Fibroblast of skin of left quadriceps (primary cell): ENCODE measurements around the gene PTPRN2.

Source experiments
- DNase-seq, 2 experiments: peaks; one replicate each; pipeline ENCODE4 v3.0.0-alpha.2; 2013; ENCODE audit warnings: low read depth in 2 of 2

Gene PTPRN2

DNA sequence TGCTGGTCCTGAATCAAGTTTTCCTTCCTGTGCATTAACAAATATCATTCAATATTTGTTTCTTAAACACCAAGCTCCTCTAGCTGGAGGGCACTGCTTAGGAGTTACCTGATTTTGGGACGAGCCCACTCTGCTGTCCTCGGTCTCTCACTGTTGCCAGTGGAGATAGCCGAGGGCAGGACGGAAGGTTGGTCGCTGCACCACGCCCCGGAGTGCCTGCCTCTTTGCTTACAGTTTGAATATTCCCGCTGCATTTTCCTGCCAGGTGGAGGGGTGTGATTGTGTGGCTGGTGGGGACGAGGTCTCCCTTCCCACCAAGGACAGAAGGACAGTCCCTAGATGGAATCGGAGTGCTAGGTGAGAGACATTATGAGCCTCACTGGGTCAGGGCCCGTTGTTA, 1049.3 kb downstream of the PTPRN2 start:
- no peak for DNase-seq

DNA sequence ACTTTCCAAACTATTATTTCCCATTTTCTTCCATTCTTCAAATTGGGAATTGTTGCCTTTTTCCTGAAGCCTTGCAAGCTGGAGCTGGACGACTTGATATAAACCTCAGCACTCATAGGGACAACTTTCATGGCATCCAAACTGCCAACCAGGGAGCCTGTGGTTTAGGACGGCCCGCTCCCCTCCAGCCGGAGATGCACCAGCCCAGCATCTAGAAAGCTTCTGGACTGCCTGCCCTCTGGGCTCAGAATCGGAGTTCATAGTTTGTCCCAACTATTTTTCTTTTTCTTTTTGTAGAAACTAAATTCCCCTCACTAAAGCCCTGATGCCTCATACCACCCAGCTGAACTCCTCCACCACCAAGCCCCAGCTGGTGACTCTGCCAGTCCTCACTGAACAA, 1050.6 kb downstream of the PTPRN2 start:
- no peak for DNase-seq

DNA sequence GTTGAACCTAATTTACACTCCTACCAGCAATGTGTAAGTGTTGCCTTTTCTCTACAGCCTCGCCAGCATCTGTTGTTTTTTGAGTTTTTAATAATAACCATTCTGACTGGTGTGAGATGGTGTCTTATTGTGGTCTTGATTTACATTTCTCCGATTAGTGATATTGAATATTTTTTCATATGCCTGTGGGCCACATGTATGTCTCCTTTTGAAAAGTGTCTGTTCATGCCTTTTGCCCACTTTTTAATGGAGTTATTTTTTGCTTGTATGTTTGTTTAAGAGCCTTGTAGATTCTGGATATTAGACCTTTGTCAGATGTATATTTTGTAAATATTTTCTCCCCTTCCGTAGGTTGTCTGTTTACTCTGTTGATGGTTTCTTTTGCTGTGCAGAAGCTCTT, 1055.6 kb downstream of the PTPRN2 start:
- no peak for DNase-seq

GRCh38 chr7:157529768-157530560, 1057.7 kb downstream of the PTPRN2 start:
- DNase-seq: no peak

DNA sequence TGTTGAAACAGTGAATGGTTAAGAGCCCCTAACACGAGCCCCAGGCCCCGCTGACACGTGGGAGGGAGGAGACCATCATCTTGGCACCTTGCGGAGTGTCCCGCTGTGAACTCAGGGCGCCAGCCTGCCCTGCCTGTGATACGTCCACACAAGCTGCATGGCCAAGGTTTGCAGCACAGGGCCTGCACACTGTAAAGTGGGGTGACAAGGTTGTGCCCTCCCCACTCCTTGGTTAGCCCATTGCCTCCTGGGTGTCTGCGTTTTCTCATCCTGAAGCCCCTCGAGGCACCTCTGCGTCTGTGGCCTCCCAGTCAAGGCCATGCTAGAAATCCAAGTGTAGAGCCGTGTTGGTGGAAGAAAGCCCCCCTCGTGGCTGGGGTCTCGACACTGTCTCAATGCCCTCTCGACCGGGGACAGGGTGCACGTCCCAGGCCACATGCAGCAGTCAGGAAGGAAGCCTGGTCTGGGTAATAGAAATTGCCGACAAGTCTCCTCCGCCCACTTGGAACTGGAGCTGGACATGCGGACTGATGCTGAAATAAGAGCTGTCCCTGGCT, 1058.8 kb downstream of the PTPRN2 start:
- no peak for DNase-seq

- no peak for DNase-seq
Measured at GRCh38 chr7:157527686-157528085, 1059.9 kb downstream of the PTPRN2 start.

- no peak for DNase-seq
Measured at GRCh38 chr7:157526913-157527634, 1060.5 kb downstream of the PTPRN2 start.

- no peak for DNase-seq
Measured at GRCh38 chr7:157526005-157526912, 1061.4 kb downstream of the PTPRN2 start.

GRCh38 chr7:157525491-157525915, 1062.1 kb downstream of the PTPRN2 start:
- no peak for DNase-seq

DNA sequence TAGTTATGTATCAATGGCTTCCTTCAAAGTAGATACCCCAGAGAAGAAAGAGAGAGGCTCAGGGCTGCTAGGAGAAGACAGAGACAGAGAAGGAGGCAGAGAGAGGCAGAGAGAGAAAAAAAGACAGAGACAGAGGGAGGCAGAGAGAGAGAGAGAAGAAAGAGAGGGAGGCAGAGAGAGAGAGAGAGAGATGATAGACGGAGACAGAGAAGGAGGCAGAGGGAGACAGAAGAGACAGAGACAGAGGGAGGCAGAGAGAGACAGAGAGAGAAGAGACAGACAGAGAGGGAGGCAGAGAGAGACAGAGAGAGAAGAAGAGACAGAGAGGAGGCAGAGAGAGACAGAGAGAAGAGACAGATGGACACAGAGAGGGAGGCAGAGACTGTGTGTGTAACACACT, 1062.9 kb downstream of the PTPRN2 start:
- no peak for DNase-seq

GRCh38 chr7:157523766-157524421, 1063.7 kb downstream of the PTPRN2 start:
- no peak for DNase-seq

DNA sequence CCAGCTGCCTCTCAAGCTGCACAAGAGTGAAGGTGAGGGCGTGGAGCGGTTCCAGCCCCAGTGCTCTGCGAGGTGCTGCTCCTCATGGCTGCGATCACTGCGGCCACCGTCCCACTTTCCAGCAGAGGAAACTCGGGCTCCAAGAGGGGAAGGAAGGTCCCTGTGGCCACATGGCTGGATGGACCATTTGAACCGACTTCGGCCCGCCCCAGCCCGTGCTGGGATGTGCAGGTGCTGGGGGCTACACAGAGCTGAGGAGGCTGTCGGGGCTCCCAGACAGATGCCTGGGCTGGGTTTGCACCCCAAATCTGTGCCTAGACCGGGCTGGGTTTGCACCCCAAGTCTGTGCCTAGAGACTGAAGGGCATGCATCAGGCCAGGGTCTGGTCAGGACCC, 1064.3 kb downstream of the PTPRN2 start:
- DNase-seq: no peak

GRCh38 chr7:157522954-157523353, 1064.7 kb downstream of the PTPRN2 start:
- no peak for DNase-seq

GRCh38 chr7:157522189-157522588, 1065.4 kb downstream of the PTPRN2 start:
- no peak for DNase-seq

DNA sequence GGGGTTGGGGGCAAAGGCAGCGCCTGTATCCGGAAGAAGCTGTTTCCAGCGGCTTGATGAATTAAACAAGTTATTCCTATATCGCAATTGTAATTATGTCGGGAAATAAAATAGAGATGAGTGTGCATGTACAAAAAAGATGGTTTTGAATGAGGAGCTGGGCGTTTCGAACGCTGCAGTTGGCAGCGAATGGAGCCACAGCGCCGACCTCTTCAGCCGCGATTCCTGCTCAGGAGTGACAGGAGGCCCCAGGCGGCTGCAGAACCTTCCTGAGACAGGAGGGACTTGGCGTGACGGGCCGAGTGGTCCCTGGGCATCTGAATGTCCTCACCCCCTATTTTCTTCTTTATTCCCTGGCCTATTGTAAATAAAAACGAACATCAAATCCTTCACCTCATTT, 1065.9 kb downstream of the PTPRN2 start:
- DNase-seq: no peak

GRCh38 chr7:157521061-157521731, 1066.4 kb downstream of the PTPRN2 start:
- DNase-seq: no peak

GRCh38 chr7:157520249-157520648, 1067.4 kb downstream of the PTPRN2 start:
- DNase-seq: no peak

DNA sequence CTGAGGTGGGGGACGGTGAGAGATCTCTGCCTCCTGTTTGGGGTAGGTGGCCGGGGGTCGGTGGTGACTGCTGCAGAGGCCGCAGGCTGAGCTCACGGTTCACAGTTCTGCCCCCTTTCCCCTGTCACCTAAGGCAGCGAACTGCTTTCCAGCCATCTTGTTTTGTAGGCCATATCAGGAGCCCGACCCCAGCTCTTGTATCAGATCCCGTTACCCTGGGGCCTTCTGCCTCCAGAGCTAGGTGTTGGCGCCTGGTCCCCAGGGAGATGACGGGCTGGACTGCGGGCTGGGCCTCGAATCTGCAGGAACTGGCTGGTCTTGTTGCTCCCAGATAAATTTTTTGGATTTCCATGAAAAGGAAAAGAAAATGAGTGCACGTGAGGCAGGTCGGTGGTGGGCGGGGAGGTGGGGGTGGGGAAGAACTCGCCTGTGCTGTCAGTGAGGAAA, 1067.8 kb downstream of the PTPRN2 start:
- no peak for DNase-seq

DNA sequence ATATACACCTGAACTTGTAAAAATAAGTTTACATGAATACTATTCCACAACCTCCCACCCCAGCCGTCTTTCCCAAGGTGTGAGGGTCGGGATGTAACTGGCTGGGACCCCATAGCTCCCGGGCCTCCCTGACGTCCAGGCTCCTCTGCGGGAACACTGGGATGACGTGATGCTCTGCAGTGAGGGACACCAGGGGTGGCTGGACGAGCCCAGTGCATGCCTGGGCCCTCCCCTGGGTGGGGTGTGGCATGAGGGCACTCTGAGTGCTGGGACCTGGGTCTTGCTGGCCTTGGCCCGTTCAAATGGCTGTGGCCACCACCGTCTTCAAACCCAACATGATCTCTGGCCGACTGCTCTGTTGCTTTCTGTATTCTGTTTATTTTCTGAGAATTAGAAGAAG, 1068.4 kb downstream of the PTPRN2 start:
- DNase-seq: no peak

GRCh38 chr7:157518514-157519175, 1069.0 kb downstream of the PTPRN2 start:
- no peak for DNase-seq
